GM12891 (cell line): ENCODE results near the gene GKAP1.
"Not testable (repeated sequence)": the region's sequence is repeated elsewhere in the genome, so short reads cannot be mapped to it uniquely, and the experiment has no call there.

ENCODE experiments used
- PAX5 ChIP-seq: IDR thresholded peaks from 2 replicates; pipeline ENCODE4 v1.6.1; 2011; ENCODE audit warnings: low read length, moderate library complexity, mild to moderate bottlenecking; ENCODE audit not compliant: insufficient read depth, severe bottlenecking
- POLR2A ChIP-seq: IDR thresholded peaks from 2 replicates; pipeline ENCODE4 v1.6.1; 2011; ENCODE audit warnings: low read depth, low read length, control low read depth
- POLR2AphosphoS5 ChIP-seq: IDR thresholded peaks from 2 replicates; pipeline ENCODE4 v1.6.1; 2011; ENCODE audit warnings: low read depth, low read length, control low read depth
- SPI1 ChIP-seq: IDR thresholded peaks from 2 replicates; pipeline ENCODE4 v1.6.1; 2011; ENCODE audit warnings: low read depth, low read length, control low read depth
- TAF1 ChIP-seq: IDR thresholded peaks from 2 replicates; pipeline ENCODE4 v1.6.1; 2011; ENCODE audit warnings: low read depth, low read length, control low read depth

GRCh38 chr9:83830426-83831071 is 13.0 kb upstream of the GKAP1 start:
- not testable (repeated sequence) for TF ChIP-seq POLR2AphosphoS5, POLR2A, SPI1, PAX5, TAF1
